Endometrium (tissue), 2 donors: ENCODE data around the gene TMEM86A.

Experiments
- FAIRE-seq: peaks from 2 replicates; lab custom pipeline; 2012; peaks lifted over from hg19 to GRCh38; lab: Jason Lieb, UNC
- donor health status: control.
- donor health status: control.

TMEM86A gene

DNA sequence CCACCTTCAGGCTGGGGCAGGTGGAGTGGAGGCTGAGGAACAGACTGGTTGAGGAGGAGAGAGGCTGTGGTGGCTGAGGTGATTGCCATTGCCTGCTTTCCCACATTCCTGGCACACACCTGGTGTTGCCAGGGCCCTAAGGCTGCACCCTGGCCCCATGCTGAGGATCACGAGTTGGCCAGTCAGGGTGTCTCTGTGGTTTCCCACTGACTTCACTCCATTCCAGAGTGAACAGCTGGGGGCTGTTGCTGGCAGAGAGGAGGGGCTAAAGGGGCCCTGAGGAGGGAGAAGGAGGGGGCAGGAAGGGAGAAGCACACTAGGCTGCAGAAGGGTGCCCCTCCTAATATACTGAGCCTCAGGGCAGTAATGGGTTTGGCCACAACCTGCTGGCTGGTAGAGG lies 1.8 kb downstream of the TMEM86A start:
- no peak for FAIRE-seq

DNA sequence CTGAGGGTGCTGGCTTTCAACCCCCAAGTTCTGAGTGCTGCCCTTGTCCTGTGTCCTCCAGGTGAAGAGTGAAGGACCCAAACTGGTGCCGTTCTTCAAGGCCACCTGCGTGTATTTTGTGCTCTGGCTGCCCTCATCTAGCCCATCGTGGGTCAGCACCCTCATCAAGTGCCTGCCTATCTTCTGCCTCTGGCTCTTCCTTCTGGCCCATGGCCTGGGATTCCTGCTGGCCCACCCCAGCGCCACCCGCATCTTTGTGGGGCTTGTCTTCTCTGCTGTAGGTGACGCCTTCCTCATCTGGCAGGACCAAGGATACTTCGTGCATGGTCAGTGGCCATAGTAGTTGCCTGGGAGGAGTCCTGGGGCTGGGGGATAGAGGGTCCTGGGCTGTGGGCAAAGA lies 2.3 kb downstream of the TMEM86A start:
- no peak for FAIRE-seq

DNA sequence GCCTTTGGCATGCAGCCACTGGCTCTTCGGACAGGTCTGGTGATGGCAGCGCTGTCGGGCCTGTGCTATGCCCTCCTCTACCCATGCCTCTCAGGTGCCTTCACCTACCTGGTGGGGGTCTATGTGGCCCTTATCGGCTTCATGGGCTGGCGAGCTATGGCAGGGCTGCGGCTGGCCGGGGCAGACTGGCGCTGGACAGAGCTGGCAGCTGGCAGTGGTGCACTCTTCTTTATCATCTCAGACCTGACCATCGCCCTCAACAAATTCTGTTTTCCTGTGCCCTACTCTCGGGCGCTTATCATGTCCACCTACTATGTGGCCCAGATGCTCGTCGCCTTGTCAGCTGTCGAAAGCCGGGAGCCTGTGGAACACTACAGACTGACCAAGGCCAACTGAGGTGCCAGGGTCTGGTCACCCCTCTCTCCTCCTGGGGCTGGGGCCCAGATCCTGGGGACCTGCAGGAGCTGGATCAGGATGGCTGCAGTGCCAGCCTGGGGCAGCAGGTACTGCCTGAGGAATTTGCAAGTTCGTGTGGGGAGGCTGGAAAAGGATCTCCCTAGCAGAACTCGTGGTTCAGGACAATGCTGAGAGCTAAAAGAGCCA lies 3.1 kb downstream of the TMEM86A start:
- no peak for FAIRE-seq

DNA sequence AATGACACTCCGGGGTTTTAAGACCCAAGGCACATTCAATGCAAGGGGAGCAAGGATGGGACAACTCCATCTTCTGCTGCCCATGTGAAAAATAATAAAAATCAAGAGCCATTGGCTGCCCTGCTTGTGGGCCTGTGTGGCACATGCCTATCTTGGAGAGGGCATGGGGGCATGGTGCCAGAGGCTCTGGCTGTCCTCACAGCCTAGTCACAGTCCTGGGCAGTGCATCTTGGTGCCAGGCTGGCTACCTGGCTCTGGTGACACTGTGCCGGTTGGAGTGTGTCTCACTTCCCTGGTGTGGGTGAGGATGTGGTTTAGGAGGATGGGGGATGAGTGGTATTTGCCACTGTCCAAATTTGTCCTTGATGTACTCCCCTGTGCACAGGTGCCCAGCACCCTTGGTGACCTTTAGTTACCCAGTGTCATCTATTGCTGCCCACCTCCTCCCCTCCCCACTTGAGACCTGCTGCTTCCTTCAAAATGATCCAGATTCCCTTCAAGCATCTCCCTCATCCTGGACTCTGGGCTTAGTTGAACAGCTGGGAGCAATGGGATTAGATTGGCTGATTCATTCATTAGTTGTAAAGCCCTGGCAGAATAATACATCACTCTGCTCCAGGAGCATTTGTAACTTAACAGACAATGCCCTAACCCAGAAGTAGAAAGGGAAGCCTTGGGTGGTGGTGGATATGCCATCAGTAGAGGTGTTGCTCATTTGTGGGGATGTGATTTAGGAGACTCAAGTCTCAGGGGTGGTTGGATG lies 4.6 kb downstream of the TMEM86A start:
- no peak for FAIRE-seq

DNA sequence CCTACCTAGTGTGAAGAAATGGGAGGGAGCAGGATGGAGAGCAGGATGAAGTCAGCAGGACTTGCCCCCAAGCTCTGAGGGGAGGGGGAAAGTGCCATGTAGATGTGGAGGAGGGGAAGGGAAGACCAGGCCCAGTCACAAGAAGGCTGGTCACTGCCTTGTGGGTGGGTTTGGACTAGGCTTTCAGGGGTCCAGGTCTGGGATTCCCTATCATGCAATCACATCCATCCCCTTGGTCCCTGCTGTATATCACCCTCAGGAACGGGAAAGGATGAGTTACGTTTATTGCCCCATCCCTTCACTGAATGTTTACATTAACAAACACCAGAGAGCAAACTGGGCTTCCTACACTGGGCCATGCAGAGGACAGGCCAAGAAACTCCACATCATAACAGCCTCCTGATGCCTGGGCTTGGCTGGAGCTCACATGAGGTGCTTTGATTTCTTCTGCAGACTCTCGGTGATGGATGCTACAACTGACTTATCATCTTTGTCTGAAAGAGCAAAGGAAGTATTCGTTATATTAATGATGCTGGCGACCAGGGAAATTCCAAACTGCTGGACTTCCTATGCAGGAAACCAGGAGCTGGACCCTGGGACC lies 5.6 kb downstream of the TMEM86A start:
- FAIRE-seq, result no peak

DNA sequence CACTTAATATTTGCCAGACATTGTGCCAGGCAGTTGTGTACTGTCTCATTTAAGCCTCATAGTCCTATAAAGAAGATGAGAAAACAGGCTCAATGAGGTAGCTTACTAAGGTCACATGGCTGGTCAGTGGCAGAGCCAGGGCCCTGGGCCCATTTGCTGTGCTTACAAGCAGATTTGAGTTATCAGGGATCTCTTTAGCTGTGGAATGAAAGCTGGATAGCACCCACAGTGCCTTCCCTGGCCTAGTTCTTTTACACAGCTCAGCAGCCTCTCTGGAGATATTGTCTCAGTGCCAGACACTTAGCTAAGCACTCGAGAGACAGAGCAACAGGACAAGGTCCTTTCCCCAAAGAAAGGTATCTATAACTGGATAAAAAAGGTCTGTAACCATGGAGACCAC lies 6.1 kb downstream of the TMEM86A start:
- no peak for FAIRE-seq

DNA sequence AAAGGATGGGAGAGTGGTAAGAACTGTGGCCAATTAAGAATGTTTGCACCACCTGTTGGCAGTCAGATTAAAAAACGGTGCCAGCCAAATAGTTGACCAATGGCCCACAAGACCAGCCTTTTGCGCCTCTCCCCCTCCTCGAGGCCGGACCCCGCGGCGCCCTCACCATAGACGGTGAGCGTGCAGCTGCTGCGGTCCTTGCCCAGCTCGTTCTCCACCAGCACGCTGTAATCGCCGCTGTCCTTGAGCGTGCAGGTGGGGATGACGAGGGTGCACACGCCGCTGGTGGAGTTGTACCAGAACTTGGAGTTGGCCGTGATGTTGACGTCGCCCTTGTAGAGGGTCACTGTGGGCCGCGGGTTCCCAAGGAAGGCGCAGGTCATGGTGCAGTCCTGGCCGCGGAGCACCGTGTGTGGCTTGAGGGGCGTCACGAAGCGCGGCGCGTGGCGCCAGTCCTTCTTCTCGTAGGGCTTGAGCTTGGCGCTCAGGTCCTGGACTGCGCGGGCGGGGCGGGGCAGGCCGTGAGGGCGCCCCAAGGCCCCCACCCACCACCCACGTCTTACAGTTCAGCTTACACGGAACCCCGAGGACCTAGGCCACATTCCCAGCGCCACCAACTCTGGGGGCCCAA lies 7.2 kb downstream of the TMEM86A start:
- FAIRE-seq, result no peak

DNA sequence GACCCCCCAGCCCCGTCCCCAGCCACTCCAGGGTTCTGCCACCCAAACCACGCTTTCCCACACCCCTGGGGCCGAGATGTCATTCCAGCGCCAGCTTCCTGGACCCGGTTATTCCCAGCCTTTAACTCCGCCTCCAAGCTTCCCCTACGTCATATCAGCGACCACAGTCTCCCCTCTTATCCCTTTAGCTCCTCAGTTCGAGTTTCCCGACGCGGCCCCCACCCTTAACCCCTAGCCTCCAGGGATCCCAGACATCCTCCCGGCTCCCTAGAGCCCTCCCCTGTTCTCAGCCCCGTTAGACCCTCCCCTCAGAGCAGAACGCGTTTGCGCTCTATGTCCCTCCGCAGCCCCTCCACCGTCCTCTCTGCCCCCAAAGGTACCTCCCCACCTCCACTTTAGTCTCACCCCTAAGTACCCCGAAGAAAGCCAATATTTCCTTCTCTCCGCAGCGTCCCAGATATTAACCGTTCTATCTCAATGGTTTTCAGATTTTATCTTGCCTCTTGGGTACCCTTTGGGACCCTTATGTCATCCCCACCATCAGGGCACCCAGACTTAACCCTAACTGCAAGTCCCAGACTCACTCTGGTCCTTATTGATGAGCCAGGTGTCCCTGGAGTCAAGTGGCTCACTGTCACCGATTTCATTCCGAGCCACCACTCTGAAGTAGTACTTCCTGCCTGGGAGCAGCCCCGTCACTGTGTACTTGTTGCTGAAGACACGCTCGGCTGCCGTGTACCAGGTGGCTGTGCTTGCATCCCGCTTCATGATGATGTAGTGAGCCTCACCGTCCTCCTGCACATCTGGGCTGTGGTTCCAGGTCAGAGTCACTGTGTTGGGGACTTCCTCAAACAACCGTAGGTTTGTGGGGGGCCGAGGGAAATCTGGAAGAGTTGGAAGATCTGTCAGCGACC lies 8.0 kb downstream of the TMEM86A start:
- no peak for FAIRE-seq

DNA sequence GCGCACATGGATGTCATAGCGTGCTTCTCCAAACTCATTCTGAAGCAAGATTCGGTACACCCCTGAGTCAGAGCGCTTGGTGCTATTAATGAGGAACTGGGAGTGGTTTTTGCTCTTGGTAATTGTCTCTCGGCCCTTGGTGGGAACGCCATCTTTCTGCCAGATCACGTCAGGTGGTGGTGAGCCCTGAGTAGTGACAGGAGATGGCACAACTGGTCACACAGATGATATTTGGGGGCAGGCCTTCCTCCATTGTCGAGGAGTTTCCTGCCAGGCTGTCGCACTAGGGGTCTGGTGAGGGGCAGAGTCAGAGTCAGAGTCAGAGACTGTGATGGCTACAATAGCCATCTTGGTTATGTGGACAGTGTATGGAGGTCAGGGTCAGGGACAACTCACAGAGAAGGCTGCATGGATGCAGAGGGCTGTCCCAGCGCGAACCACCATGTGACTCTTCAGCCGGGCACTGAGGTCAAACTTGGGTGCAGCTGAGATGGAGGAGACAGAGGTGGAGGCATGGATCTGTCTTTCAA lies 9.3 kb downstream of the TMEM86A start:
- no peak for FAIRE-seq

DNA sequence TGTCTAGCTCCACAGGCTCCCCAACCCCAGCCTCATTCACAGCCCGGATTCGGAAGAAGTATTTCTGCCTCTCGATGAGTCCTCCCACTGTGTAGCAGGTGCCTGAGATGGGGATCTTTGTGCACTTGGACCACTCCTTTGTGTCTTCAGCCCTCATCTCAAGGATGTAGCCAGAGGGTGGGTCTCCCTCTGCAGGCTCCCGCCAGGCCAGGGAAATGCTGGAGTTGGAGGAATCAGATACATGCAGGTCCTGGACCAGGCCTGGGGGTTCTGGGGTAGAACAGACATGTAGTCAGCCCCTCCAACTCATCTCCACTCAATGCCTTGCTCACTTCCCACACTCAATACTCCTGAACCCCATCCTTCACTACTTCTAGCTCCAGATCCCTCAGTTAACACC lies 10.8 kb downstream of the TMEM86A start:
- FAIRE-seq, result no peak

DNA sequence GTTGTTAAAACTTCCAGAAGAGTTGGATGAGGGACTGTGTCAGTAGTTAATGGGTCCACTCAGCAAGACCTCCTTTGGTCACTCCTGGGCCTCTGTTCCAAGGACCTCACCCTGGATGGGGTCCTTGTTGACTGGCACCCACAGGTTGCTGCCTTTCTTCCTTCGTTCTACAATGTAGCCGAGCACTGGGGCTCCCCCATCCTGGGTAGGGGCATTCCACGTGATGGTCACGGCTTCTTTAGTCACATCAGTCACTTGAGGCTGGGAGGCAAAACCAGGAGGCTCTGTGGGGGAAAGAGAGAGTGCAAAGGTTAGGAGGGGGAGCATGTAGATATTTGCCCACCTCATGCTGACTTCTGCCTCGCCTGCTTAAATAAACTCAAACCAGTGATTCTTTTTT lies 12.0 kb downstream of the TMEM86A start:
- no peak for FAIRE-seq

DNA sequence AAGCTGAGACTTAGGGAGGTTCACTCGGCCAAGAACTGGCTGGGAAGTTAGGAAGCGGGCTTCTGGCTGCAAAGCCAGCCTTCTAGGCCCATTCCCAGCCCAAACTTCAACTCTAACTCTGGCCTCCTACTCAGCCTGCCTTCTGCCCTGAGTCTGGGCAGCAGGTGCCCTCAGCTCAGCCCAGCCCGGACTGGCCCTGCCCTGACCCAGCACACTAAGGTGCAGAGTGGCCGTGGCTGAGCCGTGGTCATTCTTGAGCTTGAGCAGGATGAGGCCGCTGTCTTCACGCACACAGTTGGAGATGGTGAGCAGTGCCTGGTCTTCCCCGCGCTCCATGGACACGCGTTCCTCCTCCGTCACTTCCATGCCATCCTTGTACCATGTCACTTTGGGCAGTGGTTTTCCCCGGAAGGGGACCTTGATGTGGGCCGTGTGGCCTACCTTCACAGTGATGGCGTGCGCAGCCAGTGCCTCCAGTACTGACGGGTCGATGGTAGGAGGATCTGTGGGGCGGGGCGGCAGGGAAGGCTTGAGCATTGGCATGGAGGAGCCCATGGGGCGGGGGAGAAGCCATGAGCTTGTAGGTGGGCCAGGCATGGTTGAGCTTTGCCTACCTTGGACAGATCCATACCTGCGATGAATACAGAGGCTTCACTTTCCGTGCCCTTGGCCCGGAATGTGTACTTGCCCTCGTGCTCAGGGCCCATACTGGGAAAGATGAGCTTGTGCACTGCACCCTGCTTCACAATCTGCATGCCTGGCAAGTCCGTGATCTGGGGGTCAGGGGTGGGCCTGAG lies 15.3 kb downstream of the TMEM86A start:
- FAIRE-seq, result no peak

DNA sequence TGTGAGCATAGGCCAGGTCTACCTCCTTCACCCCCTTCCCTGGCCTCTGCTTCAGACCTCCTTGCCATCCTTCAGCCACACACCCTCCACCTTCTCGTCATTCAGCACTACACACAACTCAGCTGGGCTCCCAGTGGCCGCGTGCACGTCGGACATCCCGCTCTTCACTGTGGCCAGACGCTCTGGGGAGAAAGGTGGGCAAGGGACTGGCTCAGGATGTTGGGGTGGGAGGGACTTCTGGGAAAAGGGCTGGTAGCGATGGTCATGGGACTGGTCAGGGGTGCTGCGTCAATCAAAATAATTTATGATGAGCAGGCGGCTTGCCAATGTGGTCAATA lies 15.8 kb downstream of the TMEM86A start:
- FAIRE-seq, result no peak

DNA sequence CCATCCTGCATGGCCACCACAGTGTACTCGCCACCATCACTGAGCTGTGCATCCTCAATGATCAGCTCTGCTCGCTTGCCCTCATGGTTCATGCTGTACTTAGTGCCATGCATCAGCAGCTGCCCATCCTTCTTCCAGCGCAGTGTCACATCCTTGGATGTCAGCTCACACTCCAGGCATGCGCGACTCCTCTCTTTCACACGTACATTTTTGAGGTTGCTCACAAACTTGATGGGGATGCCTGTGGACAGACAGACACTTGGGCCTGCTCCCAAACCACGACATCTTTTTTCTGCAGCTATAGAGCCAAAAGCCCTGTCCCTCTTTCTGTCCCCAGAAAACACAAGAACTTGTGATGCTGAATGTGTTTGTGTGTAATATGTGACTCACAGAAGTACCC lies 16.9 kb downstream of the TMEM86A start:
- FAIRE-seq, result no peak

DNA sequence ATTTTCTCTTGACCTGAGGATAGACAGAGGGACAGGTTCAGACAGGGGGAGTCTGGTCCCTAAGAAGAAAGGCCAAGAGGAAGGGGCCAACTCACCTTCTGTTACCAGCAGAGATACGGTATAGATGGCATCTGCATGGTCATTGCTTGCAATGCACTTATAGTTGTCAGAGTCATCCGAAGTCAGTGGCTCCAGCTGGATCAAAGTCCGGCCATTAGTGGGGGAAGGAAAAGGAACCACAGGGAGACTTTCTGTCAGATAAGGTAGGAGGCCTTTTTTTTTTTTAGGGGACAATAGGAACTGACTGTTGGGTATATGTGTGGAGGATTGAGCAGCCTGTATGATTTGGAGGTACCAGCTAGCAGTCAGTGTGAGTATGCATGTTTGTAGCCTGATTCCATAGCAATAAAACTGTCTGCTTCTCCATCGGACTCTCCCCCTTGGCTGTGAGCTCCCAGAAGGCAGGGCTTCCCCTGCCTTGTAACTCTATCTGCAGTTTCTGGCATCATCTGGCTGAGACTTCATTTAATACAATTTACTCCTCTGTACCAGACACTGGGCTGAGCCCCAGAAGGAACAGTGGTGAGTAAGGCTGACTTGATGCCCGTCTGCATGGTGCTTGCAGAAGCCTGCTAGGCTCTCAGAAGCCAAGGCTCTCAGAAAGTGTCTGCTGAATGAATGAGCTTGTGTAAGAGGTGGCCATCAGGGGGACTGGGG lies 21.7 kb downstream of the TMEM86A start:
- FAIRE-seq, result no peak

DNA sequence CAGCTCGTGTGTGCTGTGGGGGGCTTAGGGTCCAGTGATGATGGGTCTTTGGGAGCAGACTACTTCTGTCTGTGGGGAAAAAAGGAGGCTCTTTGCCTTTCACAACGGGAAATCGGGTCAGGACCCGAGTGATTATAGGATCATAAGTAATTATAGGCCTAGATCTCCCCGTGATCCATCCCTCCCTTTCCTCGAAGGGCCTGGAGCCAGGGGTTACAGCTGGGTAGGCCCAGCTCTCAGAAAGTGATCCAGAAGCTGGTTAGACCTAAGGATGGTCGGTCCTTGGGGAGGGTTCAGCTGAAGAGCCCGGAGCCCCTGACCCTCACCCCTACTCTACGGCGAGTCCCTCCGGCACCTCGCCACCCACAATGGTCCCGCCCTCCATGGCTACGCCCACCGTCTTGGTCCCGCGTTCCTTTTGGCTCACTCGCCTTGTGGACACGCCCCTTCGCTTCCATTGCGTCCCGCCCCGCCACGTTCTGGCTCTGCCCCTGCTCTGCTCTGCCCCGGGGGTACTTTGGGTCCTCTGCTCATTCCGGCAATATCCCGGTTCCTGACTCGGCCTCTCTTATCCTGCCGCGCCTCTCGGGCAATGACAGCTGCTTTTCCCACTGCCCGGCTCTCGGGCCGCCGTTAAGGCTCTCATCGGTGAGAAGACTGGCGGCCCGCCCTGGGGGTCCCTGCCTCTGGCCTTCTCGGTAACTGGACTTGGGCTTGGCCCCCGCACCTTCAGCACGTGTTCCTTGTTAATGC lies 22.4 kb downstream of the TMEM86A start:
- no peak for FAIRE-seq

DNA sequence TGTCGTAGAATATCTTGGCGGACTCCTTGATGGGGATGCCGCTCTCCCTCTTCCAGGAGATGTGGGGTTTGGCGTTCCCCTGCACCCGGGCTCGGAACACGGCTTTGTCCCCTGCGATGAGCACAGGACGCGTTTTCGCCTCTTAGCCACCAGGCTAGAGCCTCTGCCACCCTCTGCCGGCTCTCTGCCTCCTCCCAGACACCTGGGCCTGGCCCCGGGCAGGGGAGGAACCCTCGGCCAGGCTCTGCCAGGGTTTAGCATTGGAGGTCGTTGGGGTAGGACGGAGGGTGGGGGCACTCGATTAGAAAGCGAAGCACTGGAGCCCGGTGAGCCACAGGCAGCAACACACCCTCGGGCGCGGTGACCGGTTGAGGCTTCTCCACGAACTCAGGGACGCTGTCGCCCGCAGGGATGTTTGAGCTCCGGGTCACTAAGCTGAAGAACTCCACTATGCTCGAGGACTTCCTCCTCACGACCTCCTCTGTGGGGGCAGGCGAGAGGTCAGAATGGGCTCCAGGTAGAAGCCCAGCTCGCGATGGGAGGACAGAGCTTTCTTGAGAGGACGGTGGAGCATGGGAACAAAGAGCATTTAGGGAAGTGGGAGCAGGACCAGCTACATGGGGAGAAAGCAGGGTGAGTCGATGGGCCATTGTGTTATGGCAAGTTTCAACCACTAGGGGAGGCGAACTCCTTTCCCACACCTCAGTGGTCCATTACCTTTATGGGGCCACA lies 23.1 kb downstream of the TMEM86A start:
- no peak for FAIRE-seq

DNA sequence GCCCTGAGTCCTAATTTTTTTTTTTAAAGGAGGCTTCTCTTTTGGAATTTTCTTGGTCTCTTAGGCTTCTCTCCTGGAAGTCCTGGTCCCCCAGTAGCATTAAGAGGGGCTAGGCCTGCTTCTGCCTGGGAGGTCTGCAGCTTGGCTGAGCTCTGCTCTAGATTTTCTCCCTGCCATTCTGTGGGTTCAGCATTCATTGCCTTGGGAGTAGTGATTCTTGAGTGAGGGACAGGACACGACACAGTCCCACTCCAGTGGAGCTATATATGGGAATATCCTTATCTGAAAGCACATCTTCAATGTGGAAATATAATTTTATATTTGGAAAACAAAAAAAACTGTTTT lies 23.7 kb downstream of the TMEM86A start:
- FAIRE-seq, result no peak

DNA sequence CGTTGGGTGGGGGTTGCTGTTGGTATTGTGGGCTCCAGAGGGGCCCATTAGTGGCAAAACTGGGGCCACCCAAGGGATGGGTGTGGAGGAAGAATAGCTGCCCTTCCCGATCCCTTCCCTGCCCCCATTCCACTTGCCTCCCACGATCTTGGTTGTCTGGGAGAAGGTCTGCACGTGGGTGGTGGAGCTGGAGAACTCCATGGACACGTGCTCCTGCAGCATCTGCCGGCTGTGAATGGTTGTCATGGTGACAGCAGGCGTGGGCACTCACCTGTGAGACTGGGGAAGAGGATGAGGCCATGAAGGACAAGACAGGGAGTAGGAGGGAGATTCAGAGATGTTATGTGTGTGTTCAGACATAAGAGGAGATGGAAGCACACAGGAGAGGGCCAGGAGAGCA lies 25.4 kb downstream of the TMEM86A start:
- no peak for FAIRE-seq
